CD8-positive, alpha-beta memory T cell (primary cell): ENCODE results near the gene CFAP251. TPM values are rescaled to one million over a fixed set of nuclear protein-coding genes. Genes with fewer than 3 reads are reported as not detected.

Source experiments
- CTCF ChIA-PET: fragments of 350-600 bp; sonication (Branson Sonifier 250); formaldehyde crosslinking; loops from one replicate; lab custom pipeline; 2021; ENCODE audit warnings: antibody characterized with exemption; lab: Charles Lee
- POLR2A ChIA-PET: fragments of 350-600 bp; sonication (Branson Sonifier 250); formaldehyde crosslinking; loops from one replicate; lab custom pipeline; 2021; ENCODE audit warnings: antibody characterized with exemption; lab: Charles Lee
- DNase-seq, 5 donors: peaks; one replicate each; pipeline versions ENCODE4 v3.0.0 to v3.0.0-alpha.2; 2020 to 2022; ENCODE audit warnings: mixed read lengths in 1 of 5
- H3K27ac ChIP-seq: one replicate; pipeline ENCODE4 v1.7.0; 2013; ENCODE audit warnings: low read depth, mild to moderate bottlenecking, low read length, moderate library complexity
- H3K27me3 ChIP-seq: 2 replicates; pipeline ENCODE4 v1.7.0; 2013; ENCODE audit warnings: low read length, mild to moderate bottlenecking; ENCODE audit not compliant: insufficient read depth, poor library complexity, severe bottlenecking
- H3K36me3 ChIP-seq: 2 replicates; pipeline ENCODE4 v1.7.0; 2013; ENCODE audit warnings: mild to moderate bottlenecking, low read length, moderate library complexity; ENCODE audit not compliant: insufficient read depth
- H3K4me1 ChIP-seq: 2 replicates; pipeline ENCODE4 v1.7.0; 2013; ENCODE audit warnings: mild to moderate bottlenecking, low read length, moderate library complexity; ENCODE audit not compliant: insufficient read depth
- H3K4me3 ChIP-seq: 2 replicates; pipeline ENCODE4 v1.7.0; 2013; ENCODE audit warnings: mild to moderate bottlenecking, low read length
- H3K9me3 ChIP-seq: 2 replicates; pipeline ENCODE4 v1.7.0; 2013; ENCODE audit warnings: mild to moderate bottlenecking, low read length
- H3K27ac Mint-ChIP-seq, 8 donors: one replicate each; pipeline ENCODE4 v1.8.0; 2020 to 2021; ENCODE audit warnings: mixed read lengths in 8 of 8, mild to moderate bottlenecking in 6 of 8, inconsistent platforms in 3 of 8, moderate library complexity in 3 of 8
- H3K27me3 Mint-ChIP-seq, 2 donors: one replicate each; pipeline ENCODE4 v1.8.0; 2020 to 2021; ENCODE audit warnings: mixed read lengths in 2 of 2, mild to moderate bottlenecking in 1 of 2, moderate library complexity in 1 of 2
- H3K36me3 Mint-ChIP-seq, 3 donors: one replicate each; pipeline ENCODE4 v1.8.0; 2020 to 2021; ENCODE audit warnings: mixed read lengths in 3 of 3, inconsistent platforms in 1 of 3, mild to moderate bottlenecking in 1 of 3
- H3K4me1 Mint-ChIP-seq, 3 donors: one replicate each; pipeline ENCODE4 v1.8.0; 2020 to 2021; ENCODE audit warnings: mixed read lengths in 3 of 3, inconsistent platforms in 1 of 3, mild to moderate bottlenecking in 1 of 3
- H3K4me3 Mint-ChIP-seq, 7 donors: one replicate each; pipeline ENCODE4 v1.8.0; 2020 to 2021; ENCODE audit warnings: mixed read lengths in 7 of 7, mild to moderate bottlenecking in 6 of 7, moderate library complexity in 4 of 7, inconsistent platforms in 2 of 7
- H3K9me3 Mint-ChIP-seq, 5 donors: one replicate each; pipeline ENCODE4 v1.8.0; 2020 to 2022; ENCODE audit warnings: mixed read lengths in 5 of 5, mild to moderate bottlenecking in 3 of 5, moderate library complexity in 2 of 5, inconsistent platforms in 1 of 5
- polyA plus RNA-seq: library from polyadenylated mRNA; unstranded; fragments of 300-500 nt; fragmentation: Illumina TruSeq; gene quantifications from one replicate; pipeline ENCODE4 v1.2.3, GENCODE V29; 2021
- total RNA-seq, 2 experiments: library from RNA; stranded (reverse); gene quantifications; one replicate each; pipeline ENCODE4 v1.2.3, GENCODE V29; 2021

The CFAP251 gene
- total and polyA plus RNA-seq, 3 experiments from 2014 or later, result 0.31 to 0.72 TPM; not detected in 1

- no peaks in the 10 kb centered on the region for H3K27me3 ChIP-seq
- no peaks in the 10 kb centered on the region for H3K9me3 ChIP-seq
- DNase-seq, result no peak
- peaks cover 0 to 61% (median 6%) of the 10 kb centered on the region in 3 donors for H3K36me3 Mint-ChIP-seq
- H3K4me1 ChIP-seq, result peaks cover 24% of the 10 kb centered on the region
- no peak overlapping the region for H3K4me3 Mint-ChIP-seq
- POLR2A ChIA-PET, result no interaction called here
- no peak overlapping the region for H3K4me3 ChIP-seq
- CTCF ChIA-PET, result interaction anchor here (0.8 to 6.7 kb wide), 6 partner anchors 25 to 119 kb away, joined by 3 to 84 read pairs (median 7); partner anchors contain the start of genes CFAP251 and RHOF
- H3K9me3 Mint-ChIP-seq, result no peaks in the 10 kb centered on the region
- peak overlapping the region in 5 of 8 donors; percentile 12 to 84 (median 29) for H3K27ac Mint-ChIP-seq
- H3K36me3 ChIP-seq, result peaks cover 24% of the 10 kb centered on the region
- no peaks in the 10 kb centered on the region for H3K27me3 Mint-ChIP-seq
- H3K27ac ChIP-seq, result peak overlapping the region; percentile 59
- H3K4me1 Mint-ChIP-seq, result peaks cover 36 to 56% (median 53%) of the 10 kb centered on the region in 3 donors
Observed at GRCh38 chr12:121892673-121893561, 25.5 kb upstream of the CFAP251 start.

- DNase-seq, result no peak
- POLR2A ChIA-PET, result interaction anchor here (0.5 kb wide), 1 partner anchor 183 kb away, joined by 3 read pairs; no protein-coding TSS in a partner anchor
- H3K27ac Mint-ChIP-seq, result peak overlapping the region in 6 of 8 donors; percentile 19 to 84 (median 52)
Observed at GRCh38 chr12:121893961-121894460, 24.4 kb upstream of the CFAP251 start.

GRCh38 chr12:121894633-121895032 lies 23.8 kb upstream of the CFAP251 start:
- POLR2A ChIA-PET, result no interaction called here
- Histone ChIP-seq H3K27ac (no peak overlapping the region), H3K36me3 (peaks cover 29% of the 10 kb centered on the region), H3K4me1 (peaks cover 13% of the 10 kb centered on the region), H3K9me3 (no peaks in the 10 kb centered on the region), H3K27me3 (no peaks in the 10 kb centered on the region), H3K4me3 (no peak overlapping the region)
- no peaks in the 10 kb centered on the region for H3K27me3 Mint-ChIP-seq
- H3K4me1 Mint-ChIP-seq, result peaks cover 22 to 39% (median 36%) of the 10 kb centered on the region in 3 donors
- peaks cover 0 to 66% (median 9%) of the 10 kb centered on the region in 3 donors for H3K36me3 Mint-ChIP-seq
- no peak for DNase-seq
- CTCF ChIA-PET, result interaction anchor here (1.5 to 2.5 kb wide), 2 partner anchors 24 to 99 kb away, joined by 4 to 8 read pairs; partner anchors contain the start of gene CFAP251
- peak overlapping the region in 4 of 8 donors; percentile 2 to 77 (median 70) for H3K27ac Mint-ChIP-seq
- no peak overlapping the region for H3K4me3 Mint-ChIP-seq
- no peaks in the 10 kb centered on the region for H3K9me3 Mint-ChIP-seq

More at GRCh38 chr12:121893961-121894460, 24.4 kb upstream of the CFAP251 start:
- peak overlapping the region in 2 of 7 donors; percentile 8 to 24 for H3K4me3 Mint-ChIP-seq
- H3K9me3 Mint-ChIP-seq, result no peaks in the 10 kb centered on the region
- Histone ChIP-seq H3K9me3 (no peaks in the 10 kb centered on the region), H3K36me3 (peaks cover 24% of the 10 kb centered on the region), H3K4me1 (peaks cover 19% of the 10 kb centered on the region), H3K4me3 (no peak overlapping the region), H3K27ac (peak overlapping the region; percentile 48), H3K27me3 (no peaks in the 10 kb centered on the region)
- CTCF ChIA-PET, result interaction anchor here (0.8 to 2.5 kb wide), 4 partner anchors 24 to 100 kb away, joined by 3 to 8 read pairs (median 5); partner anchors contain the start of genes CFAP251 and RHOF
- peaks cover 29 to 45% (median 42%) of the 10 kb centered on the region in 3 donors for H3K4me1 Mint-ChIP-seq
- peaks cover 0 to 61% (median 6%) of the 10 kb centered on the region in 3 donors for H3K36me3 Mint-ChIP-seq
- no peaks in the 10 kb centered on the region for H3K27me3 Mint-ChIP-seq

GRCh38 chr12:121898287-121898686 lies 20.1 kb upstream of the CFAP251 start:
- Histone ChIP-seq H3K27me3 (no peaks in the 10 kb centered on the region), H3K27ac (no peak overlapping the region), H3K9me3 (no peaks in the 10 kb centered on the region), H3K4me1 (peaks cover 6% of the 10 kb centered on the region), H3K4me3 (no peak overlapping the region), H3K36me3 (peaks cover 48% of the 10 kb centered on the region)
- no peak overlapping the region for H3K27ac Mint-ChIP-seq
- H3K9me3 Mint-ChIP-seq, result no peaks in the 10 kb centered on the region
- peaks cover 11 to 17% (median 12%) of the 10 kb centered on the region in 3 donors for H3K4me1 Mint-ChIP-seq
- DNase-seq, result no peak
- ChIA-PET POLR2A (interaction anchor here (0.8 kb wide), 1 partner anchor 71 kb away, joined by 5 read pairs; no protein-coding TSS in a partner anchor), CTCF (no interaction called here)
- H3K36me3 Mint-ChIP-seq, result peaks cover 12 to 86% (median 25%) of the 10 kb centered on the region in 3 donors
- H3K27me3 Mint-ChIP-seq, result no peaks in the 10 kb centered on the region
- no peak overlapping the region for H3K4me3 Mint-ChIP-seq

GRCh38 chr12:121899590-121899989 lies 18.8 kb upstream of the CFAP251 start:
- CTCF ChIA-PET, result interaction anchor here (1.5 kb wide), 1 partner anchor 29 kb away, joined by 3 read pairs; no protein-coding TSS in a partner anchor
- no peaks in the 10 kb centered on the region for H3K27me3 ChIP-seq
- no peaks in the 10 kb centered on the region for H3K4me1 ChIP-seq
- no peaks in the 10 kb centered on the region for H3K27me3 Mint-ChIP-seq
- peaks cover 12 to 80% (median 28%) of the 10 kb centered on the region in 3 donors for H3K36me3 Mint-ChIP-seq
- H3K27ac Mint-ChIP-seq, result no peak overlapping the region
- peaks cover 53% of the 10 kb centered on the region for H3K36me3 ChIP-seq
- no peak overlapping the region for H3K27ac ChIP-seq
- H3K9me3 ChIP-seq, result no peaks in the 10 kb centered on the region
- POLR2A ChIA-PET, result no interaction called here
- H3K4me3 ChIP-seq, result no peak overlapping the region
- H3K9me3 Mint-ChIP-seq, result no peaks in the 10 kb centered on the region
- no peak for DNase-seq
- peaks cover 0 to 4% (median 4%) of the 10 kb centered on the region in 3 donors for H3K4me1 Mint-ChIP-seq
- no peak overlapping the region for H3K4me3 Mint-ChIP-seq

- no peaks in the 10 kb centered on the region for H3K9me3 Mint-ChIP-seq
- peaks cover 0 to under 1% (median 0%) of the 10 kb centered on the region in 3 donors for H3K4me1 Mint-ChIP-seq
- Histone ChIP-seq H3K36me3 (peaks cover 38% of the 10 kb centered on the region), H3K4me3 (no peak overlapping the region), H3K27me3 (no peaks in the 10 kb centered on the region), H3K9me3 (no peaks in the 10 kb centered on the region), H3K4me1 (no peaks in the 10 kb centered on the region), H3K27ac (no peak overlapping the region)
- peaks cover 12 to 73% (median 29%) of the 10 kb centered on the region in 3 donors for H3K36me3 Mint-ChIP-seq
- CTCF ChIA-PET, result no interaction called here
- H3K4me3 Mint-ChIP-seq, result no peak overlapping the region
- POLR2A ChIA-PET, result no interaction called here
- DNase-seq, result no peak
- peak overlapping the region in 1 of 8 donors; percentile 74 for H3K27ac Mint-ChIP-seq
- no peaks in the 10 kb centered on the region for H3K27me3 Mint-ChIP-seq
Observed at GRCh38 chr12:121903202-121903601, 15.2 kb upstream of the CFAP251 start.

GRCh38 chr12:121905746-121906145 lies 12.6 kb upstream of the CFAP251 start:
- Histone ChIP-seq H3K36me3 (peaks cover 40% of the 10 kb centered on the region), H3K4me1 (no peaks in the 10 kb centered on the region), H3K9me3 (no peaks in the 10 kb centered on the region), H3K4me3 (no peak overlapping the region), H3K27me3 (no peaks in the 10 kb centered on the region), H3K27ac (no peak overlapping the region)
- POLR2A ChIA-PET, result no interaction called here
- Mint-ChIP-seq H3K27ac (peak overlapping the region in 1 of 8 donors; percentile 61), H3K36me3 (peaks cover 16 to 67% (median 31%) of the 10 kb centered on the region in 3 donors), H3K27me3 (no peaks in the 10 kb centered on the region), H3K9me3 (no peaks in the 10 kb centered on the region), H3K4me3 (no peak overlapping the region), H3K4me1 (peaks cover 5 to 8% (median 6%) of the 10 kb centered on the region in 3 donors)
- CTCF ChIA-PET, result interaction anchor here (1.6 to 4.8 kb wide), 2 partner anchors 12 to 16 kb away, joined by 3 to 16 read pairs; partner anchors contain the start of gene CFAP251
- DNase-seq, result no peak
